Lower lobe of right lung (tissue), 2 donors: ENCODE measurements around the gene VCL. TPM values are rescaled to one million over a fixed set of nuclear protein-coding genes. Genes with fewer than 3 reads are reported as not detected.
"Not testable (repeated sequence)": the region's sequence is repeated elsewhere in the genome, so short reads cannot be mapped to it uniquely, and the experiment has no call there.

ENCODE experiments used
- ATAC-seq, 2 donors: fragments of 200-7000 bp; cut with Tn5 transposase; one replicate each; pipeline ENCODE4 v1.9.1; 2020 to 2022; ENCODE audit warnings: mild to moderate bottlenecking in 2 of 2, moderate library complexity in 2 of 2
- DNase-seq: peaks from one replicate; pipeline ENCODE4 v3.0.0-alpha.2; 2020
- H3K27ac ChIP-seq: fragments of 200-600 bp; one replicate; pipeline ENCODE4 v1.8.0; 2022
- H3K27me3 ChIP-seq: fragments of 200-600 bp; one replicate; pipeline ENCODE4 v1.8.0; 2022; ENCODE audit warnings: low read depth
- H3K36me3 ChIP-seq: fragments of 200-600 bp; one replicate; pipeline ENCODE4 v1.8.0; 2022; ENCODE audit warnings: mild to moderate bottlenecking
- H3K4me1 ChIP-seq: fragments of 200-600 bp; one replicate; pipeline ENCODE4 v1.8.0; 2022
- H3K4me3 ChIP-seq: fragments of 200-600 bp; one replicate; pipeline ENCODE4 v1.8.0; 2022; ENCODE audit warnings: mild to moderate bottlenecking
- H3K9me3 ChIP-seq: fragments of 200-600 bp; one replicate; pipeline ENCODE4 v1.8.0; 2022
- intact Hi-C: fragments of 100-400 bp; cut with DNase I; formaldehyde crosslinking; loops from one replicate; pipeline ENCODE4 v1.11.0; 2022
- total RNA-seq: library from RNA; stranded (reverse); fragmentation: NEBNext Ultra II Directional; extraction: Animal tissue kit (Norgen Biotek cat#: 25700); gene quantifications from one replicate; pipeline ENCODE4 v1.2.1, GENCODE V29; 2021
- TF ChIP-seq, protein P1 (sequence below): fragments of 200-600 bp; IDR thresholded peaks from one replicate; pipeline ENCODE4 v1.8.0; 2022; ENCODE audit warnings: antibody characterized with exemption, mild to moderate bottlenecking
- donor health status: DM: no; HTN: yes; CAD: no; lungs with severe emphysema.

VCL gene
- total RNA-seq, 1 donor from 2014 or later: 106 TPM

DNA sequence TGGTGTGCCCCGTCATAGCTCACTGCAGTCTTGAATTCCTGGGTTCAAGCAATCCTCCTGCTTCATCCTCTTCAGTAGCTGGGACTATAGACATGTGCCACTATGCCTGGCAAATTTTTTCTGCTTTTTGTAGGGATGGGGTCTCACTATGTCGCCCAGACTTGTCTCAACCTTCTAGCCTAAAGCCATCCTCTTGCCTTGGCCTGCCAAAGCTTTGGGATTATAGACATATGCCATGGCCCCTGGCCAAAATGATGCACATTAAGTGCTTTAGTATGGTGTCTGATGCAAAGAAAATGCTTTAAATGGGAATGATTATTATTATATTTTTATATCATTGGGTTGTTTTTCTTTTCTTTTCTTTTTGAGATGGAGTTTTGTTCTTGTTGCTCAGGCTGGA is 33.2 kb upstream of the VCL start:
- TF ChIP-seq, protein P1, sequence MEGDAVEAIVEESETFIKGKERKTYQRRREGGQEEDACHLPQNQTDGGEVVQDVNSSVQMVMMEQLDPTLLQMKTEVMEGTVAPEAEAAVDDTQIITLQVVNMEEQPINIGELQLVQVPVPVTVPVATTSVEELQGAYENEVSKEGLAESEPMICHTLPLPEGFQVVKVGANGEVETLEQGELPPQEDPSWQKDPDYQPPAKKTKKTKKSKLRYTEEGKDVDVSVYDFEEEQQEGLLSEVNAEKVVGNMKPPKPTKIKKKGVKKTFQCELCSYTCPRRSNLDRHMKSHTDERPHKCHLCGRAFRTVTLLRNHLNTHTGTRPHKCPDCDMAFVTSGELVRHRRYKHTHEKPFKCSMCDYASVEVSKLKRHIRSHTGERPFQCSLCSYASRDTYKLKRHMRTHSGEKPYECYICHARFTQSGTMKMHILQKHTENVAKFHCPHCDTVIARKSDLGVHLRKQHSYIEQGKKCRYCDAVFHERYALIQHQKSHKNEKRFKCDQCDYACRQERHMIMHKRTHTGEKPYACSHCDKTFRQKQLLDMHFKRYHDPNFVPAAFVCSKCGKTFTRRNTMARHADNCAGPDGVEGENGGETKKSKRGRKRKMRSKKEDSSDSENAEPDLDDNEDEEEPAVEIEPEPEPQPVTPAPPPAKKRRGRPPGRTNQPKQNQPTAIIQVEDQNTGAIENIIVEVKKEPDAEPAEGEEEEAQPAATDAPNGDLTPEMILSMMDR: no peak
- DNase-seq (no peak), ATAC-seq (no peak)
- H3K27me3 ChIP-seq: no peaks in the 10 kb centered on the region
- no peaks in the 10 kb centered on the region for H3K9me3 ChIP-seq
- intact Hi-C loops: no loop called here
- no peak overlapping the region for H3K4me3 ChIP-seq
- no peak overlapping the region for H3K27ac ChIP-seq
- H3K36me3 ChIP-seq: no peaks in the 10 kb centered on the region
- peaks cover 22% of the 10 kb centered on the region for H3K4me1 ChIP-seq

DNA sequence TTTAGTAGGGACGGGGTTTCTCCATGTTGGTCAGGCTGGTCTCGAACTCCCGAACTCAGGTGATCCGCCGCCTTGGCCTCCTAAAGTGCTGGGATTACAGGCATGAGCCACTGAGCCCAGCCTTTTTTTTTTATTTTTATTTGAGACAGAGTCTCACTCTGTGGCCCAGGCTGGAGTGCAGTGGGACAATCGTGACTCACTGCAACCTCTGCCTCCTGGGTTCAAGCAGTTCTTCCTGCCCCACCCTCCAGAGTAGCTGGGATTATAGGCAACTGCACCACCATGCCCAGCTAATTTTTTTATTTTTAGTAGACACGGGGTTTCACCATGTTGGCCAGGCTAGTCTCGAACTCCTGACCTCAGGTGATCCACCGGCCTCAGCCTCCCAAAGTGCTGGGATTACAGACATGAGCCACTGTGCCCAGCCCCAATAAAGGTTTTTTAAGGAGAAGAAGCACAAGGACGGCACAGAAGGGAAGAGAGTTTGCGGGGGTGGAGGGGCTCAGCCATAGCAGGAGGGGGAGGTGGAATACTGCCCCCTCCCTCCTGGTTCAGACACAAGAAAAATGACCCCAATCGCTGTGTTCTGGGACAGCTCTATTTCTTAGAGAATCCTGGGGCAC is 32.5 kb upstream of the VCL start:
- Histone ChIP-seq H3K27ac (peak overlapping the region; percentile 78), H3K4me1 (peaks cover 21% of the 10 kb centered on the region)
- ATAC-seq, DNase-seq, H3K4me3 ChIP-seq, intact Hi-C loops, H3K27me3 ChIP-seq, H3K36me3 ChIP-seq, H3K9me3 ChIP-seq: not testable (repeated sequence)

DNA sequence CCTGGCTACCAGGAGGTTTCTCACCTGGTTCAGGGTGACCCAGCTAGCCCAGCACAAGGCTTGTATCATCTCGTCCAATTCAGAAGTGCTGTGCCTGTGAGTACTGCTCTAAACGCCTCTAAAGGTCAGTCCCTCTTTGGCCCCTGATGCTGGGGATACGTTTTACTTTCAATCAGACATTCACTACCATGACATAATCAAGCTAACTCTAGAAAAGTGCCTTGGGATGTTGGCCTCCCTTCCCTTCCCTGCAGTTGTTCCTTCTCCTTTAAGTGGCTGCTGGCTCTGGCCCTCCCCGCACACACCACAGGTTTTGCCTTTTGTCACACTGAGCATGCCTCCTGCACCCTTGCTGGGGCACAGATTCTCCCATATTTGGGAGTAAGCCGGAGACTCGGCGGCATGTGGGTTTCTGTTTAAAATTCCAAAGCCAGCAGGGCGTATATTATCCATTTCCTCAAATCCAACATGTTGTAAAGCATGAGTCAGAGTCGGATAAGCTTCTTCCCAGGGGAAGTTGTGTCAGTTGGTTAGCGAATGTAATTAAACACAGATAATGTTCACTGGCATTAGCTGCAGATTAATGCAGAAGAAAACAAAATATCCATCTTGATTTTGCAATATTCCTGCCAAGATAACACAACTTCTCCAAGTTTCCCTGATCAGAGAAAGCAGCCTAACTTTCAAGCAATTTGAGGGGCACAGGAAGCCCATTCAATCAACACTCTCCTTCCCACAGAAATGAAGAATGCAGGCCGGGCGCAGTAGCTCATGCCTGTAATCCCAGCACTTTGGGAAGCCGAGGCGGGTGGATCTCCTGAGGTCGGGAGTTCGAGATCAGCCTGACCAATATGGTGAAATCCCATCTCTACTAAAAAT is 31.8 kb upstream of the VCL start:
- Histone ChIP-seq H3K27me3 (no peaks in the 10 kb centered on the region), H3K27ac (peak overlapping the region; percentile 78), H3K36me3 (no peaks in the 10 kb centered on the region), H3K9me3 (no peaks in the 10 kb centered on the region), H3K4me1 (peaks cover 21% of the 10 kb centered on the region), H3K4me3 (peak overlapping the region; percentile 0)
- DNase-seq (peak; percentile 71), ATAC-seq (peak; percentile 78 to 88)
- intact Hi-C loops: no loop called here
- TF ChIP-seq, protein P1: no peak

DNA sequence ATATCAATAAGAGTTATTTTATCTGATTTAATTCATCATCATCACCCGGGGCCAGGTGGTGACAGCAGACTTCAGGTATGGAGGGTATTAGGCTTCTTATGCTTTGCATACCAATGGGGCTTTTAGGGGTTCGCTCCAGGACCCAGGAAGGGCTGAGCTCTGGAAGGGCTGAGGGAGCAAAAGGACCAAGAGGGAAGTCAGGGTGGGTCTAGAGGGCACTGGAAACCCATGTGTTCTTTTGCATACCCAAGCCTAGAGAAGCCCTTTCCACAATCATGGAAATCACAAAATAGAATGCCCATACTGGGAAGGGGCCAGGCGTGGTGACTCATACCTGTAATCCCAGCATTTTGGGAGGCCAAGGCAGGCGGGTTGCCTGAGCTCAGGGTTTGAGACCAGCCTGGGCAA is 30.9 kb upstream of the VCL start:
- no peak for ATAC-seq
- Histone ChIP-seq H3K36me3 (no peaks in the 10 kb centered on the region), H3K9me3 (no peaks in the 10 kb centered on the region), H3K27me3 (no peaks in the 10 kb centered on the region), H3K27ac (peak overlapping the region; percentile 78), H3K4me3 (no peak overlapping the region), H3K4me1 (peaks cover 21% of the 10 kb centered on the region)
- intact Hi-C loops: no loop called here
- TF ChIP-seq, protein P1: no peak
- no peak for DNase-seq

DNA sequence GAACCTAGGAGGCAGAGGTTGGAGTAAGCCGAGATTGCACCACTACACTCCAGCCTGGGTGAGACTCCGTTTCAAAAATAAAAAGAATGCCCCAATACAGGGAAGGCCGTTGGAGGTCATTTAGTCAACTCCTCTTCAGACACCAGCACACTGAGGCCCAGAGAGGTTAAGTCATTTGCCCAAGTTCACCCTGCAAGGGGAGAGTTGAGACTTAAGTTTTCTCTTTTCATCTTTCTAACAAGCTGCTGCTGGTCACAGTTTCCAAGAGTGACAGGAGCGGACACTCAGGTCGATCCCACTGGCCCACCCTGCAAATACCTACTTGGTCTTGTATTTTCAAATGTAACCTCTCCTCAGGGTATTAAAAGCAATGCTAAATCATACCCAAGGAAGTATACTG is 30.4 kb upstream of the VCL start:
- Histone ChIP-seq H3K4me1 (peaks cover 21% of the 10 kb centered on the region), H3K27me3 (no peaks in the 10 kb centered on the region), H3K9me3 (no peaks in the 10 kb centered on the region), H3K27ac (no peak overlapping the region), H3K4me3 (no peak overlapping the region), H3K36me3 (no peaks in the 10 kb centered on the region)
- intact Hi-C loops: no loop called here
- TF ChIP-seq, protein P1: no peak
- no peak for DNase-seq
- no peak for ATAC-seq

DNA sequence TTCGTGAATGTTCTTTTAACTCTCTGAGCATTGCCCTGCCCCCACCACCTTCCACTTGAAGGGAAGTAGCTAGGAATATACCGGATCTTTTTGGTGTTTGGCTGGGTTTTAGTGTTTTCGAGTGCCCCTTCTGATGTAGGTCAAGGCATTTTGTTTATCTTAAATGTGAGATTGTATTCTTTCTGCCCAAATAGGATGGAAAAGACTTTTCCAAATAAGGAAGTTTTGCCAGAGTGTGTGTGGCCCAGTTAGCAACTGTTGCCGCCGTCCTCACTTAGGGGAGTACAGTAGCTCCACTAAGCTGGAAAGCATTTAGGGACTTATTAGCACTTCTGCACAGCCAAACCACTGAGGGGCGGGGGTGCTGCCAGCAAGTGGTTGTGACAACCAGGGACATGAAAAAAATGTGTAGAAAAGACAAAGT is 29.8 kb upstream of the VCL start:
- ATAC-seq (no peak), DNase-seq (no peak)
- no peak overlapping the region for H3K4me3 ChIP-seq
- H3K36me3 ChIP-seq: no peaks in the 10 kb centered on the region
- H3K9me3 ChIP-seq: no peaks in the 10 kb centered on the region
- no peak overlapping the region for H3K27ac ChIP-seq
- TF ChIP-seq, protein P1: no peak
- H3K4me1 ChIP-seq: peaks cover 21% of the 10 kb centered on the region
- intact Hi-C loops: no loop called here
- no peaks in the 10 kb centered on the region for H3K27me3 ChIP-seq
